ENCODE measurements around the gene SUSD2. TPM values are rescaled to one million over a fixed set of nuclear protein-coding genes. Genes with fewer than 3 reads are reported as not detected.
A peak's percentile ranks its signal among the peaks of the same experiment; 100 is the strongest.
"Not testable (repeated sequence)": the region's sequence is repeated elsewhere in the genome, so short reads cannot be mapped to it uniquely, and the experiment has no call there.

The SUSD2 gene
- total and polyA plus RNA-seq, 4 donors = 0.14 to 2.5 (median 0.52) TPM

DNA sequence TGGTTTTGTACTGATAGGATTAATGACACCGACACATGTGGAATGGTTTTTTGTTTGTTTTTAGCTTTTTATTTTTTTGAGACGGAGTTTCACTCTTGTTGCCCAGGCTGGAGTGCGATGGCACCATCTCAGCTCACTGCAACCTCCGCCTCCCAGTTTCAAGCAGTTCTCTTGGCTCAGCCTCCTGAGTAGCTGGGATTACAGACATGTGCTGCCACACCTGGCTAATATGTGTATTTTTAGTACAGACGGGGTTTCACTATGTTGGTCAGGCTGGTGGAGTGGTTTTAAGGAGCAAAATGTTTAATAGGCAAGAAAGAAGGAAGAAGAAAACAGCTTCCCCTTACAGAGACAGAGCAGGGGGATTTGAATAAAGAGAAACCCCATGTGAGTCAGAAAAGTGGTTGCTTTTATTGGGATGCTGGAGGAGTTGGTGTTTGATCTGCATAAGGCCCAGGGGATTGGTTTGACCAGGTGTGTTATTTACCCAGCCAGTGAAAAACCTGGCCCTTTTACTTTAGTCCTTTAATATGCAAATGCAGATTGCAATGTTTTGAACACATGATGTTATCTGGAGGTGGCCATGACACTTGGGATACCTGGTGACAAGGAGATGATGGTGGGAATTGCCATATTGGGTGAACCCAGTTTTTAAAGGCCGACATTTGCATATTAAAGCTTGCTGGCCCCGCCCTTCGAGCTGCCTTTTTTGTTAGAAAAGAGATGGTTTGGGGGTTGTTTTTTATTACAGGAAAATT is 24.3 kb downstream of the SUSD2 start:
- no peak overlapping the region for H3K9ac ChIP-seq (ENCODE audit: low read depth in 1 of 2, low read length in 2 of 2)
- H3K4me1 ChIP-seq (ENCODE audit: control insufficient read depth in 4 of 4, insufficient read depth in 4 of 4, low read length in 3 of 4) = peaks cover 10 to 14% (median 13%) of the 10 kb centered on the region in 4 donors
- WGBS = 93% methylated on average over 8 of the region's 8 CpGs
- DNase-seq (ENCODE audit: low spot score) = no peak
- no peaks in the 10 kb centered on the region for H3K36me3 ChIP-seq (ENCODE audit: control insufficient read depth in 4 of 4, insufficient read depth in 3 of 4, low read depth in 1 of 4, low read length in 3 of 4)
- TF ChIP-seq, protein P1, sequence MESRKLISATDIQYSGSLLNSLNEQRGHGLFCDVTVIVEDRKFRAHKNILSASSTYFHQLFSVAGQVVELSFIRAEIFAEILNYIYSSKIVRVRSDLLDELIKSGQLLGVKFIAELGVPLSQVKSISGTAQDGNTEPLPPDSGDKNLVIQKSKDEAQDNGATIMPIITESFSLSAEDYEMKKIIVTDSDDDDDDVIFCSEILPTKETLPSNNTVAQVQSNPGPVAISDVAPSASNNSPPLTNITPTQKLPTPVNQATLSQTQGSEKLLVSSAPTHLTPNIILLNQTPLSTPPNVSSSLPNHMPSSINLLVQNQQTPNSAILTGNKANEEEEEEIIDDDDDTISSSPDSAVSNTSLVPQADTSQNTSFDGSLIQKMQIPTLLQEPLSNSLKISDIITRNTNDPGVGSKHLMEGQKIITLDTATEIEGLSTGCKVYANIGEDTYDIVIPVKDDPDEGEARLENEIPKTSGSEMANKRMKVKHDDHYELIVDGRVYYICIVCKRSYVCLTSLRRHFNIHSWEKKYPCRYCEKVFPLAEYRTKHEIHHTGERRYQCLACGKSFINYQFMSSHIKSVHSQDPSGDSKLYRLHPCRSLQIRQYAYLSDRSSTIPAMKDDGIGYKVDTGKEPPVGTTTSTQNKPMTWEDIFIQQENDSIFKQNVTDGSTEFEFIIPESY (IDR thresholded peaks at IDR 0.05) = no peak
- no peak for TF ChIP-seq EGR1 (IDR thresholded peaks at IDR 0.05; ENCODE audit: low read depth in 2 of 2)
- no peak for TF ChIP-seq FOXA2 (IDR thresholded peaks at IDR 0.05)
- TF ChIP-seq, protein P2, sequence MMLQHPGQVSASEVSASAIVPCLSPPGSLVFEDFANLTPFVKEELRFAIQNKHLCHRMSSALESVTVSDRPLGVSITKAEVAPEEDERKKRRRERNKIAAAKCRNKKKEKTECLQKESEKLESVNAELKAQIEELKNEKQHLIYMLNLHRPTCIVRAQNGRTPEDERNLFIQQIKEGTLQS (IDR thresholded peaks at IDR 0.05) = no peak
- TF ChIP-seq GABPA (IDR thresholded peaks at IDR 0.05 in 1 of 2, conservative IDR thresholded peaks at IDR 0.05 in 1 of 2) = no peak
- no peak for TF ChIP-seq NR2F2 (IDR thresholded peaks at IDR 0.05)
- no peak for TF ChIP-seq YY1 (IDR thresholded peaks at IDR 0.05)
- TF ChIP-seq FOXA1 (IDR thresholded peaks at IDR 0.05) = no peak
- no peak for TF ChIP-seq HNF4A (conservative IDR thresholded peaks at IDR 0.05)
- TF ChIP-seq, protein P3, sequence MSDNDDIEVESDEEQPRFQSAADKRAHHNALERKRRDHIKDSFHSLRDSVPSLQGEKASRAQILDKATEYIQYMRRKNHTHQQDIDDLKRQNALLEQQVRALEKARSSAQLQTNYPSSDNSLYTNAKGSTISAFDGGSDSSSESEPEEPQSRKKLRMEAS (IDR thresholded peaks at IDR 0.05) = no peak
- TF ChIP-seq JUND (IDR thresholded peaks at IDR 0.05) = no peak
- TF ChIP-seq RXRA (IDR thresholded peaks at IDR 0.05) = no peak
- no peak for TF ChIP-seq TAF1 (conservative IDR thresholded peaks at IDR 0.05)
- H3K9me3 ChIP-seq (ENCODE audit: control insufficient read depth in 4 of 4, low read length in 3 of 4) = no peaks in the 10 kb centered on the region
- no peak overlapping the region for H3K4me3 ChIP-seq (ENCODE audit: low read depth in 1 of 3, low read length in 3 of 3)
- no peaks in the 10 kb centered on the region for H3K27me3 ChIP-seq (ENCODE audit: control insufficient read depth in 4 of 4, insufficient read depth in 4 of 4, low read length in 3 of 4)
- H3K27ac ChIP-seq (ENCODE audit: low read depth in 1 of 2, low read length in 2 of 2) = no peak overlapping the region

DNA sequence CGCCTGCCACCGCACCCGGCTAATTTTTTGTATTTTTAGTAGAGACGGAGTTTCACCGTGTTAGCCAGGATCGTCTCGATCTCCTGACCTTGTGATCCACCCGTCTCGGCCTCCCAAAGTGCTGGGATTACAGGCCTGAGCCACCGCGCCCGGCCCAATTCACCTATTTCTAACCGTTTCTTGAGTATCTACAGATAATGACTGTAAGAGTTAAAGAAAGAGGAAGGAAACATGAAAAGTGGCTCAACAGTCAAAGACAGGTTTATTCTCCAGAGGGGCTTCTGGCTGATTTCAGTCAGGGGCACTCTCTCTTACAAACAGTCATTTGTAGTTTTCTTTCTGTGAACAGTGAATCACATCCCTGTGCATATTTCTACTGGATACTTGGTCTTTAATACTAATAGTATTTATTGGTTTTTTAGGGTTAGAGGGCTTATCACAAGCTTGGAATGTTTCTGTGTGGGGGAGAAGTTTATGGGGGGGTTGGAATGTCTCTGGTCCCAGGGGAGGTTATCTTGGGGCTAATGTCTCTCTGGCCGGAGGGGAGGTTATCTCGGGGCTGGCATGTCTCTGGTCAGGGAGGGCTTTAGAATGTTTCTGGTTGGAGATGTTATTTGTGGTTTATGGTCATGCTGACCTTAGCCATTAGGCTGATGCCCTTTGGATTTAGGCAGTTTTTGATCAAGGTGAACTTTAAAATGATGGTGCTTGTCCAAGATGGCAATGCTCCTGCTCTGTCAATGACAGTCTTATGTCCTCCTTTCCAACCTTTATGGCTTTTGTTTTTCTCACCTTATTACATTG is 25.4 kb downstream of the SUSD2 start:
- H3K27me3 ChIP-seq (ENCODE audit: control insufficient read depth in 4 of 4, insufficient read depth in 4 of 4, low read length in 3 of 4); DNase-seq (ENCODE audit: low spot score); H3K9me3 ChIP-seq (ENCODE audit: control insufficient read depth in 4 of 4, low read length in 3 of 4); H3K36me3 ChIP-seq (ENCODE audit: control insufficient read depth in 4 of 4, insufficient read depth in 3 of 4, low read depth in 1 of 4, low read length in 3 of 4); H3K4me3 ChIP-seq (ENCODE audit: low read depth in 1 of 3, low read length in 3 of 3); H3K9ac ChIP-seq (ENCODE audit: low read depth in 1 of 2, low read length in 2 of 2): not testable (repeated sequence)
- peak overlapping the region; percentile 75 to 82 for H3K27ac ChIP-seq (ENCODE audit: low read depth in 1 of 2, low read length in 2 of 2)
- 90% methylated on average over 15 of the region's 15 CpGs for WGBS
- peak in 1 of 2 donors; percentile 4 for TF ChIP-seq HNF4A (conservative IDR thresholded peaks at IDR 0.05)
- TF ChIP-seq NR2F2 (IDR thresholded peaks at IDR 0.05) = peak; percentile 81
- H3K4me1 ChIP-seq (ENCODE audit: control insufficient read depth in 4 of 4, insufficient read depth in 4 of 4, low read length in 3 of 4) = peaks cover 10 to 14% (median 13%) of the 10 kb centered on the region in 4 donors
